ENCODE data around the gene PSG5.

GRCh38 chr19:43229315-43229714 is 43.0 kb upstream of the PSG5 start:
- no peak for TF ChIP-seq CTCF (IDR thresholded peaks at IDR 0.05; ENCODE audit: borderline replicate concordance, extremely low read depth, low read length, poor library complexity, severe bottlenecking)
- TF ChIP-seq EZH2 (IDR thresholded peaks at IDR 0.05; ENCODE audit: borderline replicate concordance, low read depth, low read length, severe bottlenecking): no peak
